A549 (cell line): ENCODE results near the gene MOBP. TPM values are rescaled to one million over a fixed set of nuclear protein-coding genes. Genes with fewer than 3 reads are reported as not detected.

ENCODE experiments used
- ATAC-seq, 2 experiments: fragments of 200-7000 bp in 1 of 2; fragments of >200 bp in 1 of 2; cut with Nextera tagmentation in 1 of 2; cut with Tn5 transposase in 1 of 2; 3 replicates each; pipeline versions ENCODE4 v1.8.0 to v1.9.1; 2018 to 2020; ENCODE audit warnings: mild to moderate bottlenecking in 1 of 2, moderate library complexity in 1 of 2
- CTCF ChIA-PET: fragments of 300-600 bp; sonication (Branson Sonifier 250); formaldehyde crosslinking; extraction: SDS; loops from one replicate; lab custom pipeline; 2021; ENCODE audit warnings: antibody characterized with exemption, inconsistent platforms; lab: Yijun Ruan, JAX
- POLR2A ChIA-PET: fragments of 350-600 bp; formaldehyde crosslinking; extraction: SDS; loops from one replicate; lab custom pipeline; 2021; ENCODE audit warnings: antibody characterized with exemption, inconsistent platforms; lab: Yijun Ruan, JAX
- DNase-seq, 2 experiments: peaks; one replicate each; pipeline versions ENCODE4 v3.0.0 to v3.0.0-alpha.2; 2011 to 2016; ENCODE audit warnings: low read depth in 1 of 2, low spot score in 1 of 2
- FAIRE-seq: peaks from 2 replicates; lab custom pipeline; 2011; peaks lifted over from hg19 to GRCh38; lab: Jason Lieb, UNC
- H3K27ac ChIP-seq, 2 experiments: fragments of >200 bp; sonication (Bioruptor Twin); formaldehyde crosslinking; 3 replicates each; pipeline ENCODE4 v1.5.1; 2016 to 2017
- H3K4me1 ChIP-seq: fragments of >200 bp; sonication (Bioruptor Twin); formaldehyde crosslinking; 3 replicates; pipeline ENCODE4 v1.6.1; 2016
- H3K4me2 ChIP-seq: fragments of >200 bp; sonication (Bioruptor Twin); formaldehyde crosslinking; 3 replicates; pipeline ENCODE4 v1.6.1; 2016
- H3K4me3 ChIP-seq: fragments of >200 bp; sonication (Bioruptor Twin); formaldehyde crosslinking; 3 replicates; pipeline ENCODE4 v1.5.1; 2016
- H3K9me3 ChIP-seq: fragments of >200 bp; sonication (Bioruptor Twin); formaldehyde crosslinking; 3 replicates; pipeline ENCODE4 v1.6.1; 2016
- CBX2 ChIP-seq: fragments of 200-600 bp; sonication (generic); IDR thresholded peaks from 2 replicates; pipeline ENCODE4 v1.6.1; 2016; ENCODE audit warnings: low read depth, mild to moderate bottlenecking, borderline replicate concordance
- E2F6 ChIP-seq: IDR thresholded peaks from 2 replicates; pipeline ENCODE4 v1.6.1; 2012; ENCODE audit warnings: low read depth, borderline replicate concordance
- EHMT2 ChIP-seq: fragments of 200-600 bp; sonication (generic); IDR thresholded peaks from 2 replicates; pipeline ENCODE4 v1.6.1; 2016; ENCODE audit warnings: antibody characterized with exemption, low read depth, mild to moderate bottlenecking, moderate library complexity
- FOSB ChIP-seq: fragments of 250-450 bp; sonication (Bioruptor Pico); IDR thresholded peaks from 2 replicates; pipeline ENCODE4 v1.5.0; 2020; ENCODE audit warnings: mild to moderate bottlenecking, moderate library complexity
- HDAC2 ChIP-seq: fragments of 200-600 bp; sonication (generic); IDR thresholded peaks from 2 replicates; pipeline ENCODE4 v1.6.1; 2016
- HMGXB4 ChIP-seq: fragments of 250-450 bp; sonication (Bioruptor Pico); IDR thresholded peaks from 2 replicates; pipeline ENCODE4 v1.5.0; 2021; ENCODE audit warnings: mild to moderate bottlenecking, moderate library complexity, borderline replicate concordance
- HOXB13 ChIP-seq: fragments of 250-450 bp; sonication (Bioruptor Pico); IDR thresholded peaks from 2 replicates; pipeline ENCODE4 v1.5.0; 2020; ENCODE audit warnings: low read depth, mild to moderate bottlenecking, moderate library complexity
- HOXB5 ChIP-seq: fragments of 250-450 bp; sonication (Bioruptor Pico); IDR thresholded peaks from 2 replicates; pipeline ENCODE4 v1.5.0; 2020; ENCODE audit warnings: mild to moderate bottlenecking, moderate library complexity
- KDM1A ChIP-seq: fragments of 200-600 bp; sonication (generic); IDR thresholded peaks from 2 replicates; pipeline ENCODE4 v1.6.1; 2016; ENCODE audit warnings: low read depth, mild to moderate bottlenecking
- KDM5A ChIP-seq: fragments of 200-600 bp; sonication (generic); IDR thresholded peaks from 2 replicates; pipeline ENCODE4 v1.6.1; 2016; ENCODE audit warnings: antibody characterized with exemption, mild to moderate bottlenecking
- MAFK ChIP-seq: fragments of 450-650 bp; IDR thresholded peaks from 2 replicates; pipeline ENCODE4 v1.6.1; 2014; ENCODE audit not compliant: partially characterized antibody
- MAZ ChIP-seq: fragments of 150-350 bp; IDR thresholded peaks from 2 replicates; pipeline ENCODE4 v1.6.1; 2014; ENCODE audit warnings: antibody characterized with exemption, low read depth, low read length, borderline replicate concordance
- MYC ChIP-seq: IDR thresholded peaks from 2 replicates; pipeline ENCODE4 v1.6.1; 2012; ENCODE audit warnings: mild to moderate bottlenecking, inconsistent platforms, low read length, improper control_type of control experiment, borderline replicate concordance
- NFE2L2 ChIP-seq: fragments of 150-350 bp; conservative IDR thresholded peaks from 2 replicates; pipeline ENCODE4 v1.6.1; 2014; ENCODE audit warnings: low read length
- NPAS2 ChIP-seq: fragments of 250-450 bp; sonication (Bioruptor Pico); IDR thresholded peaks from 2 replicates; pipeline ENCODE4 v1.8.0; 2022; ENCODE audit warnings: mild to moderate bottlenecking, moderate library complexity, borderline replicate concordance
- RARB ChIP-seq: fragments of 250-450 bp; sonication (Bioruptor Pico); IDR thresholded peaks from 2 replicates; pipeline ENCODE4 v1.8.0; 2021; ENCODE audit warnings: mild to moderate bottlenecking, moderate library complexity
- RNF2 ChIP-seq: fragments of 200-600 bp; sonication (generic); IDR thresholded peaks from 2 replicates; pipeline ENCODE4 v1.6.1; 2016; ENCODE audit warnings: low read depth, mild to moderate bottlenecking, antibody characterized with exemption, moderate library complexity, borderline replicate concordance
- SMC3 ChIP-seq: fragments of >200 bp; sonication (Bioruptor Twin); formaldehyde crosslinking; IDR thresholded peaks from 3 replicates; pipeline ENCODE4 v1.6.1; 2018; ENCODE audit warnings: inconsistent platforms
- TFCP2L1 ChIP-seq: fragments of 250-450 bp; sonication (Bioruptor Pico); IDR thresholded peaks from 2 replicates; pipeline ENCODE4 v1.5.0; 2021; ENCODE audit warnings: mild to moderate bottlenecking
- USF2 ChIP-seq: fragments of 450-650 bp; IDR thresholded peaks from 2 replicates; pipeline ENCODE4 v1.6.1; 2014; ENCODE audit warnings: antibody characterized with exemption
- ZC3H11A ChIP-seq: fragments of 450-650 bp; IDR thresholded peaks from 2 replicates; pipeline ENCODE4 v1.6.1; 2014; ENCODE audit warnings: antibody characterized with exemption, mild to moderate bottlenecking
- ZFP36 ChIP-seq: fragments of 450-650 bp; IDR thresholded peaks from 2 replicates; pipeline ENCODE4 v1.6.1; 2014; ENCODE audit warnings: borderline replicate concordance; ENCODE audit not compliant: partially characterized antibody
- ZNF302 ChIP-seq: fragments of 250-450 bp; sonication (Bioruptor Pico); IDR thresholded peaks from 2 replicates; pipeline ENCODE4 v1.9.0; 2021; ENCODE audit warnings: inconsistent platforms, mild to moderate bottlenecking, moderate library complexity
- ZSCAN20 ChIP-seq: fragments of 250-450 bp; sonication (Bioruptor Pico); IDR thresholded peaks from 2 replicates; pipeline ENCODE4 v1.8.0; 2022; ENCODE audit warnings: mild to moderate bottlenecking, moderate library complexity
- WGBS: methylation state at CpG from one replicate; pipeline ENCODE4 v1.1.6; 2017; ENCODE audit errors: missing lambda C conversion rate; 5-methylcytosine and 5-hydroxymethylcytosine counted together
- polyA plus RNA-seq, 4 experiments: library from polyadenylated mRNA; depleted of rRNA in 3 of 4; stranded (reverse); fragments of >200 nt; fragmentation: RNase III in 1 of 4; extraction: RNeasy Plus Mini Kit Qiagen cat#74134 plus additional on column Dnase treatment in 1 of 4; gene quantifications; 2 replicates in 3 of 4; 3 replicates in 1 of 4; pipeline ENCODE4 v1.2.3, GENCODE V29; 2011 to 2017

The MOBP gene
- polyA plus RNA-seq, 2 of the 4 experiments (the other 2 are of a cell fraction), result 0.10 TPM; not detected in 1

GRCh38 chr3:39434574-39434973 lies 32.9 kb upstream of the MOBP start (continued):
- TF ChIP-seq RARB (CRISPR knock-in tag), result no peak
- TF ChIP-seq USF2, result no peak
- TF ChIP-seq CBX2, result no peak
- no peak for TF ChIP-seq MAZ

GRCh38 chr3:39435006-39435748 lies 32.3 kb upstream of the MOBP start:
- DNase-seq, result no peak
- CTCF ChIA-PET, result interaction anchor here (0.8 to 2.5 kb wide), 2 partner anchors 12 to 64 kb away, joined by 3 to 10 read pairs; no protein-coding TSS in a partner anchor
- H3K9me3 ChIP-seq, result no peaks in the 10 kb centered on the region
- H3K4me3 ChIP-seq, result no peak overlapping the region
- no peak for FAIRE-seq
- H3K4me1 ChIP-seq, result no peaks in the 10 kb centered on the region
- no peak overlapping the region for H3K4me2 ChIP-seq
- H3K27ac ChIP-seq, result no peak overlapping the region
- WGBS, result 86% methylated on average over 1 of the region's 1 CpG
- no peak for TF ChIP-seq KDM5A
- TF ChIP-seq MAZ, result no peak
- no peak for TF ChIP-seq HMGXB4 (CRISPR knock-in tag)
- no peak for TF ChIP-seq NPAS2 (CRISPR knock-in tag)
- POLR2A ChIA-PET, result no interaction called here
- ATAC-seq, result no peak

GRCh38 chr3:39438880-39439279 lies 28.6 kb upstream of the MOBP start:
- no peak overlapping the region for H3K4me2 ChIP-seq
- WGBS, result 68% methylated on average over 4 of the region's 4 CpGs
- DNase-seq (no peak), ATAC-seq (no peak), FAIRE-seq (no peak)
- ChIA-PET CTCF (interaction anchor here (0.6 to 3.2 kb wide), 2 partner anchors 9 to 14 kb away, joined by 4 to 17 read pairs; no protein-coding TSS in a partner anchor), POLR2A (no interaction called here)
- H3K4me3 ChIP-seq, result no peak overlapping the region
- no peaks in the 10 kb centered on the region for H3K4me1 ChIP-seq
- TF ChIP-seq ZSCAN20 (no peak), E2F6 (no peak), MYC (no peak), MAFK (peak; percentile 50)
- no peak overlapping the region for H3K27ac ChIP-seq
- H3K9me3 ChIP-seq, result no peaks in the 10 kb centered on the region

- POLR2A ChIA-PET, result interaction anchor here (0.7 kb wide), 1 partner anchor 52 kb away, joined by 3 read pairs; no protein-coding TSS in a partner anchor
- Histone ChIP-seq H3K4me3 (no peak overlapping the region), H3K27ac (no peak overlapping the region), H3K4me1 (no peaks in the 10 kb centered on the region), H3K4me2 (no peak overlapping the region), H3K9me3 (no peaks in the 10 kb centered on the region)
- CTCF ChIA-PET, result interaction anchor here (2.1 to 3.2 kb wide), 2 partner anchors 7 to 59 kb away, joined by 7 to 17 read pairs; no protein-coding TSS in a partner anchor
- DNase-seq, result no peak
- no peak for FAIRE-seq
- TF ChIP-seq FOSB (CRISPR knock-in tag), result no peak
- no peak for TF ChIP-seq ZC3H11A
- no peak for TF ChIP-seq TFCP2L1 (CRISPR knock-in tag)
- TF ChIP-seq KDM1A, result no peak
- TF ChIP-seq NFE2L2, result no peak
- no peak for TF ChIP-seq RNF2
- no peak for TF ChIP-seq HDAC2
- no peak for TF ChIP-seq HOXB5 (CRISPR knock-in tag)
- TF ChIP-seq ZNF302 (CRISPR knock-in tag), result no peak
- TF ChIP-seq ZFP36, result no peak
- TF ChIP-seq EHMT2, result no peak
- no peak for TF ChIP-seq HOXB13
- no peak for TF ChIP-seq RARB (CRISPR knock-in tag)
- TF ChIP-seq ZSCAN20, result no peak
- no peak for TF ChIP-seq SMC3
- WGBS, result 84% methylated on average over 8 of the region's 8 CpGs
- ATAC-seq, result no peak
These were observed 27.2 kb upstream of the MOBP start for GRCh38 chr3:39440316-39440715.
